H9 (cell line): ENCODE measurements around the gene PRKCZ. TPM values are rescaled to one million over a fixed set of nuclear protein-coding genes. Genes with fewer than 3 reads are reported as not detected.

Experiments
- DNase-seq: peaks from one replicate; pipeline ENCODE4 v3.0.0-alpha.2; 2017
- H2AFZ ChIP-seq: one replicate; pipeline ENCODE4 v1.6.1; 2013; ENCODE audit warnings: mild to moderate bottlenecking, low read length, control low read depth, moderate library complexity
- H2AK5ac ChIP-seq: 2 replicates; pipeline ENCODE4 v1.6.1; 2013; ENCODE audit warnings: low read length, control low read depth, mixed read lengths; ENCODE audit not compliant: insufficient read length
- H2BK120ac ChIP-seq: one replicate; pipeline ENCODE4 v1.6.1; 2013; ENCODE audit warnings: low read depth, mild to moderate bottlenecking, low read length, control low read depth, inconsistent platforms; ENCODE audit not compliant: poor library complexity, severe bottlenecking
- H2BK12ac ChIP-seq: 2 replicates; pipeline ENCODE4 v1.6.1; 2013; ENCODE audit warnings: low read length, control low read depth, mixed read lengths, low read depth; ENCODE audit not compliant: insufficient read length
- H2BK15ac ChIP-seq: 2 replicates; pipeline ENCODE4 v1.6.1; 2013; ENCODE audit warnings: low read depth, low read length, control low read depth
- H2BK20ac ChIP-seq: one replicate; pipeline ENCODE4 v1.6.1; 2013; ENCODE audit warnings: low read depth, mild to moderate bottlenecking, low read length, control low read depth, inconsistent platforms; ENCODE audit not compliant: poor library complexity, severe bottlenecking
- H2BK5ac ChIP-seq: 2 replicates; pipeline ENCODE4 v1.6.1; 2013; ENCODE audit warnings: low read length, control low read depth, mixed read lengths; ENCODE audit not compliant: insufficient read length
- H3K14ac ChIP-seq: 2 replicates; pipeline ENCODE4 v1.6.1; 2013; ENCODE audit warnings: low read length, control low read depth; ENCODE audit not compliant: insufficient read depth
- H3K18ac ChIP-seq: 2 replicates; pipeline ENCODE4 v1.6.1; 2013; ENCODE audit warnings: low read depth, mild to moderate bottlenecking, mixed read lengths, low read length, control low read depth; ENCODE audit not compliant: insufficient read length
- H3K23ac ChIP-seq: 2 replicates; pipeline ENCODE4 v1.6.1; 2013; ENCODE audit warnings: low read length, control low read depth, mixed read lengths, low read depth; ENCODE audit not compliant: insufficient read length
- H3K23me2 ChIP-seq: 2 replicates; pipeline ENCODE4 v1.6.1; 2013; ENCODE audit warnings: low read depth, mild to moderate bottlenecking, mixed read lengths, low read length, control low read depth; ENCODE audit not compliant: insufficient read length, poor library complexity, severe bottlenecking
- H3K27ac ChIP-seq: 2 replicates; pipeline ENCODE4 v1.5.1; 2013; ENCODE audit warnings: low read length, control low read depth, mixed read lengths, low read depth; ENCODE audit not compliant: insufficient read length
- H3K27me3 ChIP-seq: 2 replicates; pipeline ENCODE4 v1.6.1; 2013; ENCODE audit warnings: low read length, control low read depth, inconsistent platforms; ENCODE audit not compliant: insufficient read depth
- H3K4ac ChIP-seq: 2 replicates; pipeline ENCODE4 v1.6.1; 2013; ENCODE audit warnings: low read depth, mild to moderate bottlenecking, control low read depth, inconsistent platforms, low read length, moderate library complexity
- H3K4me1 ChIP-seq: 2 replicates; pipeline ENCODE4 v1.6.1; 2013; ENCODE audit warnings: low read length, control low read depth, inconsistent platforms; ENCODE audit not compliant: insufficient read depth
- H3K4me2 ChIP-seq: 2 replicates; pipeline ENCODE4 v1.6.1; 2013; ENCODE audit warnings: low read length, control low read depth, mixed read lengths; ENCODE audit not compliant: insufficient read length, insufficient read depth
- H3K56ac ChIP-seq: 2 replicates; pipeline ENCODE4 v1.6.1; 2013; ENCODE audit warnings: low read depth, mild to moderate bottlenecking, mixed read lengths, low read length, control low read depth; ENCODE audit not compliant: insufficient read length
- H3K79me1 ChIP-seq: 2 replicates; pipeline ENCODE4 v1.6.1; 2013; ENCODE audit warnings: low read depth, mild to moderate bottlenecking, moderate library complexity, low read length, control low read depth, inconsistent platforms; ENCODE audit not compliant: insufficient read depth, poor library complexity, severe bottlenecking
- H3K79me2 ChIP-seq: 2 replicates; pipeline ENCODE4 v1.6.1; 2013; ENCODE audit warnings: low read length, control low read depth, inconsistent platforms; ENCODE audit not compliant: insufficient read depth
- H3K9ac ChIP-seq: 2 replicates; pipeline ENCODE4 v1.6.1; 2013; ENCODE audit warnings: low read length, control low read depth, mixed read lengths; ENCODE audit not compliant: insufficient read length; ENCODE audit errors: extremely low read depth
- H3K9me3 ChIP-seq: one replicate; pipeline ENCODE4 v1.6.1; 2013; ENCODE audit warnings: low read depth, low read length, inconsistent platforms; ENCODE audit not compliant: control insufficient read depth
- H3T11ph ChIP-seq: one replicate; pipeline ENCODE4 v1.6.1; 2013; ENCODE audit warnings: mild to moderate bottlenecking, low read length, control low read depth, inconsistent platforms
- H4K20me1 ChIP-seq: one replicate; pipeline ENCODE4 v1.6.1; 2013; ENCODE audit not compliant: control insufficient read depth, insufficient read length, insufficient read depth
- H4K5ac ChIP-seq: 2 replicates; pipeline ENCODE4 v1.6.1; 2013; ENCODE audit warnings: low read depth, mild to moderate bottlenecking, mixed read lengths, low read length, control low read depth; ENCODE audit not compliant: insufficient read length
- H4K8ac ChIP-seq: replicated peaks from 2 replicates; pipeline ENCODE4 v1.6.1; 2013; ENCODE audit warnings: low read length, control low read depth, mixed read lengths, low read depth; ENCODE audit not compliant: insufficient read length
- H4K91ac ChIP-seq: 2 replicates; pipeline ENCODE4 v1.6.1; 2013; ENCODE audit warnings: low read depth, mild to moderate bottlenecking, moderate library complexity, mixed read lengths, low read length, control low read depth; ENCODE audit not compliant: insufficient read length
- H3K27ac Mint-ChIP-seq, 3 experiments: 2 replicates in 2 of 3; 3 replicates in 1 of 3; pipeline ENCODE4 v1.8.0; 2020 to 2021; ENCODE audit warnings: mixed read lengths in 3 of 3, mild to moderate bottlenecking in 1 of 3, moderate library complexity in 1 of 3
- H3K27me3 Mint-ChIP-seq: 2 replicates; pipeline ENCODE4 v1.8.0; 2021; ENCODE audit warnings: low read depth, mild to moderate bottlenecking, moderate library complexity, mixed read lengths
- H3K36me3 Mint-ChIP-seq, 3 experiments: 2 replicates in 2 of 3; 3 replicates in 1 of 3; pipeline ENCODE4 v1.8.0; 2020 to 2021; ENCODE audit warnings: low read depth in 3 of 3, mixed read lengths in 3 of 3; ENCODE audit not compliant: insufficient read depth in 1 of 3
- H3K4me1 Mint-ChIP-seq, 2 experiments: 2 replicates each; pipeline ENCODE4 v1.8.0; 2020; ENCODE audit warnings: mixed read lengths in 2 of 2
- H3K4me3 Mint-ChIP-seq, 2 experiments: 2 replicates in 1 of 2; 3 replicates in 1 of 2; pipeline ENCODE4 v1.8.0; 2020 to 2021; ENCODE audit warnings: mild to moderate bottlenecking in 2 of 2, mixed read lengths in 2 of 2, moderate library complexity in 1 of 2
- H3K9me3 Mint-ChIP-seq, 2 experiments: 2 replicates in 1 of 2; 3 replicates in 1 of 2; pipeline ENCODE4 v1.8.0; 2020; ENCODE audit warnings: mild to moderate bottlenecking in 2 of 2, mixed read lengths in 2 of 2, moderate library complexity in 1 of 2
- WGBS: extraction: QIAGEN DNeasy Blood & Tissue Kit; methylation state at CpG from one replicate; pipeline ENCODE4 v1.1.7; 2013; ENCODE audit warnings: missing lambda C conversion rate, low lambda C conversion rate, mixed read lengths; ENCODE audit not compliant: insufficient read length; ENCODE audit errors: extremely low coverage; 5-methylcytosine and 5-hydroxymethylcytosine counted together
- total RNA-seq: library from RNA; stranded (reverse); gene quantifications from 2 replicates; pipeline ENCODE4 v1.2.1, GENCODE V29; 2021
- TF ChIP-seq, protein P1 (sequence below): fragments of 200-600 bp; sonication (generic); conservative IDR thresholded peaks from 3 replicates; pipeline ENCODE4 v1.8.0; 2021; ENCODE audit warnings: antibody characterized with exemption, mild to moderate bottlenecking

PRKCZ gene
- total RNA-seq, 1 experiment from 2014 or later, result 48.4 TPM

GRCh38 chr1:2023187-2023586 is 27.0 kb upstream of the PRKCZ start:
- no peaks in the 10 kb centered on the region for H3K79me1 ChIP-seq
- no peak overlapping the region for H4K8ac ChIP-seq
- no peak overlapping the region for H2BK5ac ChIP-seq
- H3K27me3 ChIP-seq, result peaks cover 5% of the 10 kb centered on the region; the same call in 1 of the 2 replicates
- Mint-ChIP-seq H3K36me3 (no peaks in the 10 kb centered on the region), H3K27ac (no peak overlapping the region), H3K4me1 (peaks cover 3 to 4% of the 10 kb centered on the region in 2 experiments), H3K4me3 (no peak overlapping the region), H3K9me3 (peaks cover 0 to 2% of the 10 kb centered on the region in 2 experiments; a peak in 1 of 5 replicates), H3K27me3 (peaks cover 36% of the 10 kb centered on the region)
- H3K27ac ChIP-seq, result no peak overlapping the region
- H3K4me1 ChIP-seq, result no peaks in the 10 kb centered on the region
- H3K9ac ChIP-seq, result no peak overlapping the region
- H3K23me2 ChIP-seq, result no peaks in the 10 kb centered on the region
- no peak overlapping the region for H2AK5ac ChIP-seq
- no peak overlapping the region for H2BK12ac ChIP-seq
- H3K79me2 ChIP-seq, result no peaks in the 10 kb centered on the region
- no peak overlapping the region for H3T11ph ChIP-seq
- no peak overlapping the region for H3K4ac ChIP-seq
- H3K4me2 ChIP-seq, result no peak overlapping the region
- no peak overlapping the region for H2AFZ ChIP-seq
- H3K9me3 ChIP-seq, result no peaks in the 10 kb centered on the region
- H4K20me1 ChIP-seq, result no peaks in the 10 kb centered on the region
- H3K18ac ChIP-seq, result no peak overlapping the region
- no peak for DNase-seq
- H3K14ac ChIP-seq, result no peak overlapping the region
- no peak overlapping the region for H2BK15ac ChIP-seq
- TF ChIP-seq, protein P1, sequence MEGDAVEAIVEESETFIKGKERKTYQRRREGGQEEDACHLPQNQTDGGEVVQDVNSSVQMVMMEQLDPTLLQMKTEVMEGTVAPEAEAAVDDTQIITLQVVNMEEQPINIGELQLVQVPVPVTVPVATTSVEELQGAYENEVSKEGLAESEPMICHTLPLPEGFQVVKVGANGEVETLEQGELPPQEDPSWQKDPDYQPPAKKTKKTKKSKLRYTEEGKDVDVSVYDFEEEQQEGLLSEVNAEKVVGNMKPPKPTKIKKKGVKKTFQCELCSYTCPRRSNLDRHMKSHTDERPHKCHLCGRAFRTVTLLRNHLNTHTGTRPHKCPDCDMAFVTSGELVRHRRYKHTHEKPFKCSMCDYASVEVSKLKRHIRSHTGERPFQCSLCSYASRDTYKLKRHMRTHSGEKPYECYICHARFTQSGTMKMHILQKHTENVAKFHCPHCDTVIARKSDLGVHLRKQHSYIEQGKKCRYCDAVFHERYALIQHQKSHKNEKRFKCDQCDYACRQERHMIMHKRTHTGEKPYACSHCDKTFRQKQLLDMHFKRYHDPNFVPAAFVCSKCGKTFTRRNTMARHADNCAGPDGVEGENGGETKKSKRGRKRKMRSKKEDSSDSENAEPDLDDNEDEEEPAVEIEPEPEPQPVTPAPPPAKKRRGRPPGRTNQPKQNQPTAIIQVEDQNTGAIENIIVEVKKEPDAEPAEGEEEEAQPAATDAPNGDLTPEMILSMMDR, result no peak
- no peak overlapping the region for H3K23ac ChIP-seq
- H3K56ac ChIP-seq, result no peak overlapping the region
- H4K5ac ChIP-seq, result no peak overlapping the region
- H2BK20ac ChIP-seq, result no peak overlapping the region
- WGBS, result no CpG with 5 or more reads among the region's 9 CpGs
- no peak overlapping the region for H2BK120ac ChIP-seq
- H4K91ac ChIP-seq, result no peak overlapping the region
